NCI-H146 (cell line): Measurements from ENCODE around the gene HSCB.
A peak's percentile ranks its signal among the peaks of the same experiment; 100 is the strongest.
"Not testable (repeated sequence)": the region's sequence is repeated elsewhere in the genome, so short reads cannot be mapped to it uniquely, and the experiment has no call there.

ENCODE experiments used
- DNase-seq: peaks from one replicate; lab custom pipeline; 2025; lab: John Stamatoyannopoulos, UW

HSCB gene

GRCh38 chr22:28791841-28792490 is 50.1 kb downstream of the HSCB start:
- peak; percentile 65 for DNase-seq

- DNase-seq = peak; percentile 56
Measured at GRCh38 chr22:28792491-28793383, 50.9 kb downstream of the HSCB start.

- DNase-seq = no peak
Measured at GRCh38 chr22:28793976-28794584, 52.2 kb downstream of the HSCB start.

- no peak for DNase-seq
Measured at GRCh38 chr22:28795071-28795693, 53.3 kb downstream of the HSCB start.

GRCh38 chr22:28795932-28796856 is 54.4 kb downstream of the HSCB start:
- no peak for DNase-seq

- DNase-seq = peak; percentile 57
Measured at GRCh38 chr22:28798810-28799605, 57.2 kb downstream of the HSCB start.

- peak; percentile 49 for DNase-seq
Measured at GRCh38 chr22:28799606-28800307, 57.9 kb downstream of the HSCB start.

- peak; percentile 90 for DNase-seq
Measured at GRCh38 chr22:28800308-28801041, 58.6 kb downstream of the HSCB start, which contains the start of gene XBP1. Gene XBP1 (minus strand): TSS chr22:28800569.

GRCh38 chr22:28801845-28802594 is 60.2 kb downstream of the HSCB start:
- DNase-seq = no peak

GRCh38 chr22:28802595-28803123 is 60.8 kb downstream of the HSCB start:
- no peak for DNase-seq

GRCh38 chr22:28805426-28805825 is 63.6 kb downstream of the HSCB start:
- not testable (repeated sequence) for DNase-seq
